ENCODE measurements around the gene GLT8D1. TPM values are rescaled to one million over a fixed set of nuclear protein-coding genes. Genes with fewer than 3 reads are reported as not detected.

The GLT8D1 gene
- total RNA-seq, 1 donor from 2014 or later = 29.2 TPM

DNA sequence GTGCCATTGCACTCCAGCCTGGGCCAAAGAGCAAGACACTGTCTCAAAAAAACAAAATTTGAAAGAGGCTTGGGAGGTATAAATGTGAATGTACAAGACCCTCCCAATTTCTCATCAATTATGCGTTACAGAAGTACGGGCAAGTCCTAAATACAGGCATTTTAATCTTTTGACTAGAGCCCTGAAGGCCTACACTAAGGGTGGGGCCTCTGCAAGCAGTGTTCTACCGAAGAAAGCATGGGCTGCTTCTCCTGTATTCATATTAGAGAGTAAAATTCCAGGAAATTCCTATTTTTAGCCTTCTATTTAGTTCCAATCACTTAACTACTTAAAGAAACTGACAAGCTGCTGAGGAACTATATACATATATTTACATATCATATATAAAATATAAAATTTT lies 45.5 kb downstream of the GLT8D1 start:
- Histone ChIP-seq H3K9me3 (replicated peaks) (no peaks in the 10 kb centered on the region), H3K27ac (replicated peaks) (no peak overlapping the region), H3K4me3 (no peak overlapping the region), H3K4me1 (no peaks in the 10 kb centered on the region), H3K36me3 (peaks cover 91% of the 10 kb centered on the region), H3K27me3 (ENCODE audit: low read depth) (no peaks in the 10 kb centered on the region)
- TF ChIP-seq, protein P1, sequence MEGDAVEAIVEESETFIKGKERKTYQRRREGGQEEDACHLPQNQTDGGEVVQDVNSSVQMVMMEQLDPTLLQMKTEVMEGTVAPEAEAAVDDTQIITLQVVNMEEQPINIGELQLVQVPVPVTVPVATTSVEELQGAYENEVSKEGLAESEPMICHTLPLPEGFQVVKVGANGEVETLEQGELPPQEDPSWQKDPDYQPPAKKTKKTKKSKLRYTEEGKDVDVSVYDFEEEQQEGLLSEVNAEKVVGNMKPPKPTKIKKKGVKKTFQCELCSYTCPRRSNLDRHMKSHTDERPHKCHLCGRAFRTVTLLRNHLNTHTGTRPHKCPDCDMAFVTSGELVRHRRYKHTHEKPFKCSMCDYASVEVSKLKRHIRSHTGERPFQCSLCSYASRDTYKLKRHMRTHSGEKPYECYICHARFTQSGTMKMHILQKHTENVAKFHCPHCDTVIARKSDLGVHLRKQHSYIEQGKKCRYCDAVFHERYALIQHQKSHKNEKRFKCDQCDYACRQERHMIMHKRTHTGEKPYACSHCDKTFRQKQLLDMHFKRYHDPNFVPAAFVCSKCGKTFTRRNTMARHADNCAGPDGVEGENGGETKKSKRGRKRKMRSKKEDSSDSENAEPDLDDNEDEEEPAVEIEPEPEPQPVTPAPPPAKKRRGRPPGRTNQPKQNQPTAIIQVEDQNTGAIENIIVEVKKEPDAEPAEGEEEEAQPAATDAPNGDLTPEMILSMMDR (IDR thresholded peaks at IDR 0.05; ENCODE audit: borderline replicate concordance) = no peak
- intact Hi-C loops (cut with micrococcal nuclease) = no loop called here
- no peak for DNase-seq

DNA sequence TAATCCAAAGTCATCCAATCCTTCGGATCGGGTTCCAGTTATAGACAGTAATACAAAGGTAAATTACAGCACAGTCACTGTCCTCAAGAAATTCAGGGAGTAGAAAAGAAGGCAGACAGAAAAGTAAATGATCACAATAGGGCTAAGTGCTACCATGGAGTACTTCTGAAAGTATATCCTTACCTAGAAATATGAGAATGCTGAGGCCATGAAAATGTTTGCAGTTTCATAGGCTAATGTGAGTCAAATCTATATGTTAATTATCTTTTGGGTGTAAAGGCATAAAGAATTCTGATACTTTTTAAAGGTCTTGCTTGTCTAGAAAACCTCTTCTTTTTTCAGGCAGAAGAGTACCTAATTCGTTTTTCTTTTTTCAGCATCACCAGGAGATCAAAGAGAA lies 49.7 kb downstream of the GLT8D1 start:
- Histone ChIP-seq H3K4me3 (no peak overlapping the region), H3K36me3 (peaks cover 96% of the 10 kb centered on the region), H3K27ac (replicated peaks) (no peak overlapping the region), H3K9me3 (replicated peaks) (no peaks in the 10 kb centered on the region), H3K27me3 (ENCODE audit: low read depth) (no peaks in the 10 kb centered on the region), H3K4me1 (no peaks in the 10 kb centered on the region)
- intact Hi-C loops (cut with micrococcal nuclease) = no loop called here
- TF ChIP-seq, protein P1 (IDR thresholded peaks at IDR 0.05; ENCODE audit: borderline replicate concordance) = no peak
- DNase-seq = no peak

DNA sequence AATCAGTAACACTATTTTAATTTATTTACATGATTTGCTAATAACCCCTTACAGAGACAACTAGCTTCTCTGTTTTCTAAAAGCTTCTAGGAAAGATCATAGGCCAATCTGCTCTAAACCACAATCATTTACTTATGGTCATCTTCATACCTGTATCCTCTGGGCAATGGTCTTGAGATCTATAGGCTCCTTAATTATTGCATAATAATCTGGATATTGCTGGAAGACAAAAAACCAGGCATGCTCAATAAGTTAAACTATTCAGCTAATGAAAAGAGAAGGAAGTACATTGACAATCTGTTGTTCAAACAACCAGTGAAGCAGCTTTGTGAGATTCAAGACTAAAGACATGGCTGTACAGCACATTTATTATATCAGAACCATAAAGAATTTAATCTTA lies 54.0 kb downstream of the GLT8D1 start:
- H3K4me3 ChIP-seq = no peak overlapping the region
- no peak for DNase-seq
- H3K27me3 ChIP-seq (ENCODE audit: low read depth) = no peaks in the 10 kb centered on the region
- H3K4me1 ChIP-seq = no peaks in the 10 kb centered on the region
- intact Hi-C loops (cut with micrococcal nuclease) = no loop called here
- H3K36me3 ChIP-seq = peaks cover 95% of the 10 kb centered on the region
- H3K27ac ChIP-seq (replicated peaks) = no peak overlapping the region
- TF ChIP-seq, protein P1 (IDR thresholded peaks at IDR 0.05; ENCODE audit: borderline replicate concordance) = no peak
- H3K9me3 ChIP-seq (replicated peaks) = no peaks in the 10 kb centered on the region

DNA sequence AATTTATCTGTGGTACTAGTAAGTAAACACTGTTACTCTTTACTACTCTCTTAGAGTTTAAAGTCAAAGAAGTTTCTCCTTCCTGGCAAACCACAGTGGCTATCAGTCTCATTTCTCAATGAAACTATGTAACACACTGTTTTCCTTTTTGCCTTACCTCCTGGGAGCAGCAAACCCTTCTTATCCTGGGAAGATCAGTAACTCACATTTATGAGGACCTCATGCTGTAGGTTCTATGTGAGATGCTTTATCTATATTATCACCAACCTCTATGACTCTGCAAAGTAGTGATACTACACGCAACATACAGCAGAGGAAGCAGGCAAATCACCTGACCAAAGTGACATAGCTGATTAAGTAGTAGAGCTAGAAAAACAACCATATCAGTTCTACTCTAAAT lies 55.2 kb downstream of the GLT8D1 start:
- TF ChIP-seq, protein P1 (IDR thresholded peaks at IDR 0.05; ENCODE audit: borderline replicate concordance) = no peak
- intact Hi-C loops (cut with micrococcal nuclease) = no loop called here
- H3K27me3 ChIP-seq (ENCODE audit: low read depth) = no peaks in the 10 kb centered on the region
- no peak overlapping the region for H3K27ac ChIP-seq (replicated peaks)
- H3K4me1 ChIP-seq = no peaks in the 10 kb centered on the region
- H3K4me3 ChIP-seq = no peak overlapping the region
- peaks cover 93% of the 10 kb centered on the region for H3K36me3 ChIP-seq
- DNase-seq = no peak
- no peaks in the 10 kb centered on the region for H3K9me3 ChIP-seq (replicated peaks)

DNA sequence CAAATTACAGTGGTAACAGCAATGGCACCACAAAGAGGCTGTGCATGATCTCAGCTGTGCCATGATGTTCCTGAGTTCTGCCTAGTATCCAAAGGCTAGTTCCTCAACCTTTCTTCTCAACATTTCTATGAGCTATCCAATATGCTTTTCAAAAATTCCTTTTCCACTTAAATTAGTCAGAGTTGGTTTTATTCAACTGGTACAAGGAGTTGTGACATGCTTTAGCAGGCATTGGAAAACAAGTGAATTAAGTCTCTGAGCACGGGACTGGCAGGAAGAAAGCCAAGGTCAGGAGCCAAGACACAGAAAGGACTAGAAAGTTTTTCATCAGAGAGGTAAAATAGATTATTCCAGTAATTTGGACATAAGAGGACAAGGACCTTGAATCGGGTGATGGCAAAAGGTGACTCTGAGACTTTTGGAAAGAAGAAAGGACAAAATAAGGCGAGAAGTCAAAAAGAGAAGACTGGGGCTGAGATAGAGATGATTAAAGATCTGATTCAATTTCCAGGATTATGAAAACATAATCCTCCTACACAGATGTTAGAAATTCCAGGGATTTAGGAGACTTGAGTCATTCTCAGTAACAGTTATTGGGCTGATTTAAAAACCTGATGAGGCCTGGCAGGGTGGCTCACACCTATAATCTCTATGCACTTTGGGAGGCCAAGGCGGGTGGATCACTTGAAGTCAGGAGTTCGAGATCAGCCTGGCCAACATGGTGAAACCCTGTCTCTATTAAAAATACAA lies 56.0 kb downstream of the GLT8D1 start:
- intact Hi-C loops (cut with micrococcal nuclease) = no loop called here
- DNase-seq = no peak
- Histone ChIP-seq H3K4me1 (no peaks in the 10 kb centered on the region), H3K36me3 (peaks cover 93% of the 10 kb centered on the region), H3K4me3 (no peak overlapping the region), H3K27me3 (ENCODE audit: low read depth) (no peaks in the 10 kb centered on the region), H3K27ac (replicated peaks) (no peak overlapping the region), H3K9me3 (replicated peaks) (no peaks in the 10 kb centered on the region)
- TF ChIP-seq, protein P1 (IDR thresholded peaks at IDR 0.05; ENCODE audit: borderline replicate concordance) = no peak
